A673 (cell line): ENCODE data around the gene SCUBE3.

Experiments
- EZH2 ChIP-seq: fragments of 200-600 bp; sonication (generic); IDR thresholded peaks from 2 replicates; pipeline ENCODE4 v1.6.1; 2017; ENCODE audit warnings: borderline replicate concordance, low read depth, mild to moderate bottlenecking, mixed read lengths, antibody characterized with exemption, low read length; ENCODE audit not compliant: poor library complexity, severe bottlenecking
- TF ChIP-seq, protein P1 (sequence below): fragments of 300-800, 200-600 bp; sonication (generic); conservative IDR thresholded peaks from 2 replicates; pipeline ENCODE4 v1.5.1; 2017; ENCODE audit warnings: low read depth, mild to moderate bottlenecking, antibody characterized with exemption, low read length, moderate library complexity, mixed read lengths

DNA sequence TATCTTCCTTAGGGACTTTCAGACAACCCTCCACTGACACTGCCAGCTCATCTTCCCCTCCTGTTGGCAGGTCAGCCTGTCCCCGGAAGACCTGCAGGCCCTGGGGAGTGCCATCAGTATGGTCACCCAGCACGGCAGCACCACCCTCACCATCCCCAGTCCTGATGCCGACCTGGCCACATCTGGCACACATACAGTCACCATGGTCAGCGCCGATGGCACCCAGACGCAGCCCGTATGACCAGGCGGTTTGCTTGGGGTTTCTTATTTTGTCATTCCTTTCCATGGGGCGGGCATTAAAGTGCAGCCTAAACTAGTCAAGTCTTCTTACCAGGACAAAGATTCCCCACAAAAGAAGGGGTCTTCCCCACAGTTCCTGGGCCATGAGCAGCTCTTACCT, 79.9 kb downstream of the SCUBE3 start:
- TF ChIP-seq, protein P1, sequence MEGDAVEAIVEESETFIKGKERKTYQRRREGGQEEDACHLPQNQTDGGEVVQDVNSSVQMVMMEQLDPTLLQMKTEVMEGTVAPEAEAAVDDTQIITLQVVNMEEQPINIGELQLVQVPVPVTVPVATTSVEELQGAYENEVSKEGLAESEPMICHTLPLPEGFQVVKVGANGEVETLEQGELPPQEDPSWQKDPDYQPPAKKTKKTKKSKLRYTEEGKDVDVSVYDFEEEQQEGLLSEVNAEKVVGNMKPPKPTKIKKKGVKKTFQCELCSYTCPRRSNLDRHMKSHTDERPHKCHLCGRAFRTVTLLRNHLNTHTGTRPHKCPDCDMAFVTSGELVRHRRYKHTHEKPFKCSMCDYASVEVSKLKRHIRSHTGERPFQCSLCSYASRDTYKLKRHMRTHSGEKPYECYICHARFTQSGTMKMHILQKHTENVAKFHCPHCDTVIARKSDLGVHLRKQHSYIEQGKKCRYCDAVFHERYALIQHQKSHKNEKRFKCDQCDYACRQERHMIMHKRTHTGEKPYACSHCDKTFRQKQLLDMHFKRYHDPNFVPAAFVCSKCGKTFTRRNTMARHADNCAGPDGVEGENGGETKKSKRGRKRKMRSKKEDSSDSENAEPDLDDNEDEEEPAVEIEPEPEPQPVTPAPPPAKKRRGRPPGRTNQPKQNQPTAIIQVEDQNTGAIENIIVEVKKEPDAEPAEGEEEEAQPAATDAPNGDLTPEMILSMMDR = no peak
- no peak for TF ChIP-seq EZH2
